WTC11 (cell line): ENCODE data around the gene TNRC6C. TPM values are rescaled to one million over a fixed set of nuclear protein-coding genes. Genes with fewer than 3 reads are reported as not detected.

ENCODE experiments used
- ATAC-seq: fragments of 200-7000 bp; cut with Tn5 transposase; 2 replicates; pipeline ENCODE4 v1.10.0; 2021; ENCODE audit warnings: mild to moderate bottlenecking, moderate library complexity
- CTCF ChIA-PET: fragments of 300-600 bp; sonication (Branson Sonifier 250); formaldehyde crosslinking; loops from one replicate; lab custom pipeline; 2021; ENCODE audit warnings: antibody characterized with exemption; lab: Charles Lee
- POLR2A ChIA-PET: fragments of 350-600 bp; sonication (Branson Sonifier 250); formaldehyde crosslinking; loops from one replicate; lab custom pipeline; 2021; ENCODE audit warnings: antibody characterized with exemption; lab: Charles Lee
- DNase-seq: peaks from one replicate; pipeline ENCODE4 v3.0.0; 2021; ENCODE audit warnings: low spot score
- H3K27ac Mint-ChIP-seq: 2 replicates; pipeline ENCODE4 v1.8.0; 2021; ENCODE audit warnings: mixed read lengths
- H3K27me3 Mint-ChIP-seq: 2 replicates; pipeline ENCODE4 v1.8.0; 2021; ENCODE audit warnings: low read depth, mild to moderate bottlenecking, moderate library complexity, mixed read lengths
- H3K36me3 Mint-ChIP-seq: 2 replicates; pipeline ENCODE4 v1.8.0; 2021; ENCODE audit warnings: mixed read lengths
- H3K4me1 Mint-ChIP-seq: 2 replicates; pipeline ENCODE4 v1.8.0; 2022; ENCODE audit warnings: mixed read lengths
- H3K4me3 Mint-ChIP-seq: 2 replicates; pipeline ENCODE4 v1.8.0; 2021; ENCODE audit warnings: mild to moderate bottlenecking, moderate library complexity, mixed read lengths
- H3K9me3 Mint-ChIP-seq: 2 replicates; pipeline ENCODE4 v1.8.0; 2021; ENCODE audit warnings: mixed read lengths
- ATF1 ChIP-seq: sonication (generic); formaldehyde crosslinking; IDR thresholded peaks from 2 replicates; pipeline ENCODE4 v1.8.1; 2023; ENCODE audit warnings: mild to moderate bottlenecking, moderate library complexity, missing genetic modification reagents
- ERG ChIP-seq: fragments of 250-450 bp; sonication (Bioruptor Pico); IDR thresholded peaks from 2 replicates; pipeline ENCODE4 v1.8.0; 2021; ENCODE audit warnings: mild to moderate bottlenecking
- GABPB1 ChIP-seq: sonication (generic); formaldehyde crosslinking; IDR thresholded peaks from 2 replicates; pipeline ENCODE4 v1.8.1; 2023; ENCODE audit warnings: mild to moderate bottlenecking, missing genetic modification reagents
- GRHL2 ChIP-seq: fragments of 250-450 bp; sonication (Bioruptor Pico); IDR thresholded peaks from 2 replicates; pipeline ENCODE4 v1.8.0; 2022; ENCODE audit warnings: mild to moderate bottlenecking, moderate library complexity; ENCODE audit not compliant: insufficient replicate concordance, severe bottlenecking
- HMGA2 ChIP-seq: fragments of 250-450 bp; sonication (Bioruptor Pico); IDR thresholded peaks from 2 replicates; pipeline ENCODE4 v1.4.0; 2021; ENCODE audit warnings: mild to moderate bottlenecking, moderate library complexity
- JAZF1 ChIP-seq: fragments of 250-450 bp; sonication (Bioruptor Pico); IDR thresholded peaks from 2 replicates; pipeline ENCODE4 v1.9.0; 2021; ENCODE audit warnings: moderate library complexity, mild to moderate bottlenecking, inconsistent platforms
- MLX ChIP-seq: sonication (generic); formaldehyde crosslinking; IDR thresholded peaks from 2 replicates; pipeline ENCODE4 v1.8.1; 2023; ENCODE audit warnings: mild to moderate bottlenecking, missing genetic modification reagents, moderate library complexity
- NFE2L1 ChIP-seq: sonication (generic); formaldehyde crosslinking; IDR thresholded peaks from 2 replicates; pipeline ENCODE4 v1.8.1; 2023; ENCODE audit warnings: missing genetic modification reagents
- SOX15 ChIP-seq: fragments of 250-450 bp; sonication (Bioruptor Pico); IDR thresholded peaks from 2 replicates; pipeline ENCODE4 v1.9.0; 2021; ENCODE audit warnings: mild to moderate bottlenecking
- TEAD1 ChIP-seq: sonication (generic); formaldehyde crosslinking; IDR thresholded peaks from 2 replicates; pipeline ENCODE4 v1.8.0; 2022; ENCODE audit warnings: mild to moderate bottlenecking, missing genetic modification reagents
- ZNF138 ChIP-seq: sonication (generic); formaldehyde crosslinking; conservative IDR thresholded peaks from 2 replicates; pipeline ENCODE4 v1.8.1; 2022; ENCODE audit warnings: mild to moderate bottlenecking, moderate library complexity, missing genetic modification reagents
- ZNF281 ChIP-seq: sonication (generic); formaldehyde crosslinking; IDR thresholded peaks from 2 replicates; pipeline ENCODE4 v1.8.0; 2023; ENCODE audit warnings: mild to moderate bottlenecking, missing genetic modification reagents
- ZNF512 ChIP-seq: sonication (generic); formaldehyde crosslinking; IDR thresholded peaks from 2 replicates; pipeline ENCODE4 v1.8.1; 2022; ENCODE audit warnings: missing genetic modification reagents, borderline replicate concordance
- ZNF532 ChIP-seq: fragments of 250-450 bp; sonication (Bioruptor Pico); IDR thresholded peaks from 2 replicates; pipeline ENCODE4 v1.9.0; 2021; ENCODE audit warnings: mild to moderate bottlenecking, borderline replicate concordance
- ZSCAN18 ChIP-seq: fragments of 250-450 bp; sonication (Bioruptor Pico); IDR thresholded peaks from 2 replicates; pipeline ENCODE4 v2.1.2; 2022; ENCODE audit warnings: mild to moderate bottlenecking, moderate library complexity
- total RNA-seq: library from RNA; stranded (reverse); gene quantifications from 3 replicates; pipeline ENCODE4 v1.2.3, GENCODE V29; 2021
- TF ChIP-seq, protein P1 (sequence below): sonication (generic); formaldehyde crosslinking; IDR thresholded peaks from 2 replicates; pipeline ENCODE4 v1.8.1; 2022; ENCODE audit warnings: low read depth, mild to moderate bottlenecking, moderate library complexity, missing genetic modification reagents, borderline replicate concordance
- TF ChIP-seq, protein P2 (sequence below): sonication (generic); formaldehyde crosslinking; IDR thresholded peaks from 2 replicates; pipeline ENCODE4 v1.8.0; 2022; ENCODE audit warnings: mild to moderate bottlenecking, missing genetic modification reagents
- TF ChIP-seq, protein P3 (sequence below): sonication (generic); formaldehyde crosslinking; IDR thresholded peaks from 2 replicates; pipeline ENCODE4 v1.8.1; 2023; ENCODE audit warnings: mild to moderate bottlenecking, missing genetic modification reagents, moderate library complexity

Gene TNRC6C
- total RNA-seq, 1 experiment from 2014 or later, result 52.3 TPM

GRCh38 chr17:78042542-78042941, 84.0 kb downstream of the TNRC6C start (continued):
- TF ChIP-seq ZSCAN18 (no peak), ZNF138 (CRISPR knock-in tag) (no peak), HMGA2 (no peak), ZNF532 (no peak)

DNA sequence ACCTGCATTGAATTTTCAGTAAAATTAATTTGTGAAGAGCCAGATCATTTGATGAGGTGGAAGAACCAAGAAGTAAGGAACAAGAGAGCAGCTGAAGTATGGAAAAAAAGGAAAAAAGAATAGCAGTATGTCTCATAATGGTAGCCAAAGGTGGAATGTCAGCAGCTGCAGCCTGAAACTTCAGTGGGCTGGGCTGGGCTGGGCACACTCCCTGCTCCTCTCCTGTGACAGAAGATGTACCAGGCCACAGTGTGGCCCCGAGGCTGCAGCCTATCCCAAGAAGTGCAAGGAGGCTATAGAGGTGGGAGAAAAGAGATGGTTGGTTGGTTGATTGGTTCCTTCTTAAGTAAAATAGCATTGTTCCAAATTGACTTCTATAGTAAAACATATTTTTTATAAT, 84.5 kb downstream of the TNRC6C start:
- Mint-ChIP-seq H3K4me1 (peaks cover 7% of the 10 kb centered on the region), H3K27me3 (no peaks in the 10 kb centered on the region), H3K9me3 (peaks cover 6% of the 10 kb centered on the region), H3K36me3 (peaks cover 35% of the 10 kb centered on the region), H3K27ac (no peak overlapping the region), H3K4me3 (no peak overlapping the region)
- CTCF ChIA-PET, result interaction anchor here (0.6 to 3.2 kb wide), 4 partner anchors 24 to 1932 kb away, joined by 3 to 17 read pairs (median 4); no protein-coding TSS in a partner anchor
- no peak for ATAC-seq
- DNase-seq, result no peak
- POLR2A ChIA-PET, result no interaction called here
- TF ChIP-seq NFE2L1 (CRISPR knock-in tag) (no peak), MLX (CRISPR knock-in tag) (no peak), GRHL2 (CRISPR knock-in tag) (no peak), ERG (no peak), GABPB1 (CRISPR knock-in tag) (no peak), ZNF512 (CRISPR knock-in tag) (no peak), ZNF281 (no peak), TEAD1 (CRISPR knock-in tag) (no peak), JAZF1 (CRISPR knock-in tag) (no peak), ZSCAN18 (no peak), SOX15 (no peak), ATF1 (CRISPR knock-in tag) (no peak)
- TF ChIP-seq, protein P1, sequence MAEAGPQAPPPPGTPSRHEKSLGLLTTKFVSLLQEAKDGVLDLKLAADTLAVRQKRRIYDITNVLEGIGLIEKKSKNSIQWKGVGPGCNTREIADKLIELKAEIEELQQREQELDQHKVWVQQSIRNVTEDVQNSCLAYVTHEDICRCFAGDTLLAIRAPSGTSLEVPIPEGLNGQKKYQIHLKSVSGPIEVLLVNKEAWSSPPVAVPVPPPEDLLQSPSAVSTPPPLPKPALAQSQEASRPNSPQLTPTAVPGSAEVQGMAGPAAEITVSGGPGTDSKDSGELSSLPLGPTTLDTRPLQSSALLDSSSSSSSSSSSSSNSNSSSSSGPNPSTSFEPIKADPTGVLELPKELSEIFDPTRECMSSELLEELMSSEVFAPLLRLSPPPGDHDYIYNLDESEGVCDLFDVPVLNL, result no peak
- TF ChIP-seq, protein P2, sequence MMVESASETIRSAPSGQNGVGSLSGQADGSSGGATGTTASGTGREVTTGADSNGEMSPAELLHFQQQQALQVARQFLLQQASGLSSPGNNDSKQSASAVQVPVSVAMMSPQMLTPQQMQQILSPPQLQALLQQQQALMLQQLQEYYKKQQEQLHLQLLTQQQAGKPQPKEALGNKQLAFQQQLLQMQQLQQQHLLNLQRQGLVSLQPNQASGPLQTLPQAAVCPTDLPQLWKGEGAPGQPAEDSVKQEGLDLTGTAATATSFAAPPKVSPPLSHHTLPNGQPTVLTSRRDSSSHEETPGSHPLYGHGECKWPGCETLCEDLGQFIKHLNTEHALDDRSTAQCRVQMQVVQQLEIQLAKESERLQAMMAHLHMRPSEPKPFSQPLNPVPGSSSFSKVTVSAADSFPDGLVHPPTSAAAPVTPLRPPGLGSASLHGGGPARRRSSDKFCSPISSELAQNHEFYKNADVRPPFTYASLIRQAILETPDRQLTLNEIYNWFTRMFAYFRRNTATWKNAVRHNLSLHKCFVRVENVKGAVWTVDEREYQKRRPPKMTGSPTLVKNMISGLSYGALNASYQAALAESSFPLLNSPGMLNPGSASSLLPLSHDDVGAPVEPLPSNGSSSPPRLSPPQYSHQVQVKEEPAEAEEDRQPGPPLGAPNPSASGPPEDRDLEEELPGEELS (CRISPR knock-in tag), result no peak
- TF ChIP-seq, protein P3, sequence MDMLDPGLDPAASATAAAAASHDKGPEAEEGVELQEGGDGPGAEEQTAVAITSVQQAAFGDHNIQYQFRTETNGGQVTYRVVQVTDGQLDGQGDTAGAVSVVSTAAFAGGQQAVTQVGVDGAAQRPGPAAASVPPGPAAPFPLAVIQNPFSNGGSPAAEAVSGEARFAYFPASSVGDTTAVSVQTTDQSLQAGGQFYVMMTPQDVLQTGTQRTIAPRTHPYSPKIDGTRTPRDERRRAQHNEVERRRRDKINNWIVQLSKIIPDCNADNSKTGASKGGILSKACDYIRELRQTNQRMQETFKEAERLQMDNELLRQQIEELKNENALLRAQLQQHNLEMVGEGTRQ (CRISPR knock-in tag), result no peak
